Neural cell (in vitro differentiated cells): ENCODE measurements around the gene VPS13C. TPM values are rescaled to one million over a fixed set of nuclear protein-coding genes. Genes with fewer than 3 reads are reported as not detected.

ENCODE experiments used
- H2AFZ ChIP-seq: fragments of 200-600, 300-800 bp; sonication (generic), shearing (Covaris generic); 2 replicates; pipeline ENCODE4 v1.6.0; 2014; ENCODE audit warnings: low read depth, mild to moderate bottlenecking, antibody characterized with exemption, low read length, moderate library complexity
- H3F3A ChIP-seq: fragments of 200-600 bp; shearing (Covaris generic); 2 replicates; pipeline ENCODE4 v1.6.1; 2016; ENCODE audit warnings: mild to moderate bottlenecking, moderate library complexity, mixed read lengths, antibody characterized with exemption, low read length; ENCODE audit not compliant: insufficient read depth, poor library complexity, severe bottlenecking
- H3K27ac ChIP-seq: fragments of 200-600, 300-800 bp; sonication (generic), shearing (Covaris generic); 2 replicates; pipeline ENCODE4 v1.5.1; 2014; ENCODE audit warnings: mild to moderate bottlenecking, low read length, moderate library complexity
- H3K27me3 ChIP-seq: fragments of 300-800, 200-600 bp; sonication (generic), shearing (Covaris generic); 2 replicates; pipeline ENCODE4 v1.6.0; 2014; ENCODE audit warnings: mild to moderate bottlenecking, low read depth, low read length, moderate library complexity; ENCODE audit not compliant: insufficient read depth
- H3K36me3 ChIP-seq: fragments of 300-800, 200-600 bp; sonication (generic), shearing (Covaris generic); 2 replicates; pipeline ENCODE4 v1.5.1; 2014; ENCODE audit warnings: mild to moderate bottlenecking, antibody characterized with exemption, low read length, moderate library complexity; ENCODE audit not compliant: insufficient read depth
- H3K4me2 ChIP-seq: fragments of 300-800, 200-600 bp; sonication (generic), shearing (Covaris generic); 2 replicates; pipeline ENCODE4 v1.6.0; 2014; ENCODE audit warnings: mild to moderate bottlenecking, low read length
- H3K4me3 ChIP-seq: fragments of 300-800, 200-600 bp; sonication (generic), shearing (Covaris generic); 2 replicates; pipeline ENCODE4 v1.5.1; 2014; ENCODE audit warnings: mild to moderate bottlenecking, low read length, moderate library complexity
- H3K79me2 ChIP-seq: fragments of 200-600 bp; shearing (Covaris generic); replicated peaks from 2 replicates; pipeline ENCODE4 v1.6.0; 2014; ENCODE audit warnings: mild to moderate bottlenecking, low read length, moderate library complexity; ENCODE audit not compliant: insufficient read depth
- H3K9ac ChIP-seq: fragments of 300-800, 200-600 bp; sonication (generic), shearing (Covaris generic); 2 replicates; pipeline ENCODE4 v1.6.1; 2016; ENCODE audit warnings: mild to moderate bottlenecking, low read length, mixed read lengths
- H3K9me2 ChIP-seq: fragments of 200-600 bp; shearing (Covaris generic); 2 replicates; pipeline ENCODE4 v1.6.1; 2016; ENCODE audit warnings: mild to moderate bottlenecking, low read length, mixed read lengths; ENCODE audit not compliant: insufficient read depth
- H3K9me3 ChIP-seq: fragments of 200-600, 300-800 bp; sonication (generic), shearing (Covaris generic); 2 replicates; pipeline ENCODE4 v1.6.1; 2016; ENCODE audit warnings: mild to moderate bottlenecking, mixed run types, low read length, moderate library complexity, mixed read lengths
- H4K20me1 ChIP-seq: fragments of 200-600 bp; shearing (Covaris generic); 2 replicates; pipeline ENCODE4 v1.6.1; 2016; ENCODE audit warnings: mild to moderate bottlenecking, mixed run types; ENCODE audit not compliant: insufficient read depth
- EP300 ChIP-seq: fragments of 450-650 bp; conservative IDR thresholded peaks from 2 replicates; pipeline ENCODE4 v1.6.1; 2014; ENCODE audit warnings: antibody characterized with exemption, mild to moderate bottlenecking, moderate library complexity; ENCODE audit not compliant: poor library complexity, severe bottlenecking
- EZH2 ChIP-seq: fragments of 200-600, 300-800 bp; shearing (Covaris generic), sonication (generic); IDR thresholded peaks from 2 replicates; pipeline ENCODE4 v1.6.1; 2014; ENCODE audit warnings: antibody characterized with exemption, low read length, borderline replicate concordance, mild to moderate bottlenecking; ENCODE audit not compliant: insufficient read depth, poor library complexity, severe bottlenecking
- MXI1 ChIP-seq: fragments of 450-650 bp; conservative IDR thresholded peaks from 2 replicates; pipeline ENCODE4 v1.6.1; 2014; ENCODE audit warnings: antibody characterized with exemption, mild to moderate bottlenecking; ENCODE audit not compliant: poor library complexity, severe bottlenecking
- POLR2AphosphoS5 ChIP-seq: IDR thresholded peaks from 2 replicates; pipeline ENCODE4 v1.6.1; 2012
- RAD21 ChIP-seq: fragments of 450-650 bp; conservative IDR thresholded peaks from 2 replicates; pipeline ENCODE4 v1.6.1; 2014; ENCODE audit warnings: antibody characterized with exemption, mild to moderate bottlenecking, moderate library complexity
- SMC3 ChIP-seq: fragments of 450-650 bp; conservative IDR thresholded peaks from 2 replicates; pipeline ENCODE4 v1.6.1; 2014; ENCODE audit warnings: antibody characterized with exemption, mild to moderate bottlenecking, moderate library complexity; ENCODE audit not compliant: poor library complexity
- TAF1 ChIP-seq: IDR thresholded peaks from 2 replicates; pipeline ENCODE4 v1.6.1; 2012; ENCODE audit warnings: low read depth
- polyA plus RNA-seq: library from polyadenylated mRNA; depleted of rRNA; stranded (reverse); fragments of >200 nt; gene quantifications from 2 replicates; pipeline ENCODE4 v1.2.3, GENCODE V29; 2014
- TF ChIP-seq, protein P1 (sequence below): fragments of 450-650 bp; IDR thresholded peaks from 2 replicates; pipeline ENCODE4 v1.5.1; 2014; ENCODE audit warnings: antibody characterized with exemption, mild to moderate bottlenecking, moderate library complexity; ENCODE audit not compliant: poor library complexity, severe bottlenecking
- TF ChIP-seq, protein P2 (sequence below): IDR thresholded peaks from 2 replicates; pipeline ENCODE4 v1.6.1; 2012; ENCODE audit warnings: borderline replicate concordance

Gene VPS13C
- polyA plus RNA-seq, 1 donor from 2014 or later, result 92.6 TPM

DNA sequence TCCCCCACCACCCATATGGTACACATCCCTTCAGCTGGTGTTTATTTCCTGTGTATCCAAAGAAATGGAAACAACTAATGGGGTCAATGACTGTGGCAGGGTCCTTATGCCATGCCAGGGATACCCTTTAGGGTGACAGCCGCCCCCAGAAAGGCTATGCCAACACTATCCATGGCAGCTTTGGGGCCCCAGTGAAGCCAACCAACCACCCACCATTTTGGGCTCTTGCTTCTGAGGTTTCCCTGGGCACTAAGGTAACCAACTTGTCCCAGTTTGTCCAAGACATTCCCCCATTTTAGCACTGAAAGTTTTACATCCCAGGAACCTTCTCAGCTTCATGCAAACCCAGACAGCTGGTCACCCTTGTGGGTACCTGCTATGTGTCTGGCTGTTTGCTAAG, 233.1 kb downstream of the VPS13C start:
- no peaks in the 10 kb centered on the region for H3F3A ChIP-seq
- H3K9ac ChIP-seq, result no peak overlapping the region
- H3K79me2 ChIP-seq, result no peaks in the 10 kb centered on the region
- no peaks in the 10 kb centered on the region for H3K9me3 ChIP-seq
- H3K4me3 ChIP-seq, result no peak overlapping the region
- H3K9me2 ChIP-seq, result no peaks in the 10 kb centered on the region
- no peaks in the 10 kb centered on the region for H3K36me3 ChIP-seq
- no peaks in the 10 kb centered on the region for H4K20me1 ChIP-seq
- no peak overlapping the region for H3K27ac ChIP-seq
- H3K4me2 ChIP-seq, result no peak overlapping the region
- TF ChIP-seq, protein P1, sequence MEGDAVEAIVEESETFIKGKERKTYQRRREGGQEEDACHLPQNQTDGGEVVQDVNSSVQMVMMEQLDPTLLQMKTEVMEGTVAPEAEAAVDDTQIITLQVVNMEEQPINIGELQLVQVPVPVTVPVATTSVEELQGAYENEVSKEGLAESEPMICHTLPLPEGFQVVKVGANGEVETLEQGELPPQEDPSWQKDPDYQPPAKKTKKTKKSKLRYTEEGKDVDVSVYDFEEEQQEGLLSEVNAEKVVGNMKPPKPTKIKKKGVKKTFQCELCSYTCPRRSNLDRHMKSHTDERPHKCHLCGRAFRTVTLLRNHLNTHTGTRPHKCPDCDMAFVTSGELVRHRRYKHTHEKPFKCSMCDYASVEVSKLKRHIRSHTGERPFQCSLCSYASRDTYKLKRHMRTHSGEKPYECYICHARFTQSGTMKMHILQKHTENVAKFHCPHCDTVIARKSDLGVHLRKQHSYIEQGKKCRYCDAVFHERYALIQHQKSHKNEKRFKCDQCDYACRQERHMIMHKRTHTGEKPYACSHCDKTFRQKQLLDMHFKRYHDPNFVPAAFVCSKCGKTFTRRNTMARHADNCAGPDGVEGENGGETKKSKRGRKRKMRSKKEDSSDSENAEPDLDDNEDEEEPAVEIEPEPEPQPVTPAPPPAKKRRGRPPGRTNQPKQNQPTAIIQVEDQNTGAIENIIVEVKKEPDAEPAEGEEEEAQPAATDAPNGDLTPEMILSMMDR, result no peak
- no peak for TF ChIP-seq EZH2
- no peak for TF ChIP-seq SMC3
- no peak for TF ChIP-seq MXI1
- TF ChIP-seq, protein P2, sequence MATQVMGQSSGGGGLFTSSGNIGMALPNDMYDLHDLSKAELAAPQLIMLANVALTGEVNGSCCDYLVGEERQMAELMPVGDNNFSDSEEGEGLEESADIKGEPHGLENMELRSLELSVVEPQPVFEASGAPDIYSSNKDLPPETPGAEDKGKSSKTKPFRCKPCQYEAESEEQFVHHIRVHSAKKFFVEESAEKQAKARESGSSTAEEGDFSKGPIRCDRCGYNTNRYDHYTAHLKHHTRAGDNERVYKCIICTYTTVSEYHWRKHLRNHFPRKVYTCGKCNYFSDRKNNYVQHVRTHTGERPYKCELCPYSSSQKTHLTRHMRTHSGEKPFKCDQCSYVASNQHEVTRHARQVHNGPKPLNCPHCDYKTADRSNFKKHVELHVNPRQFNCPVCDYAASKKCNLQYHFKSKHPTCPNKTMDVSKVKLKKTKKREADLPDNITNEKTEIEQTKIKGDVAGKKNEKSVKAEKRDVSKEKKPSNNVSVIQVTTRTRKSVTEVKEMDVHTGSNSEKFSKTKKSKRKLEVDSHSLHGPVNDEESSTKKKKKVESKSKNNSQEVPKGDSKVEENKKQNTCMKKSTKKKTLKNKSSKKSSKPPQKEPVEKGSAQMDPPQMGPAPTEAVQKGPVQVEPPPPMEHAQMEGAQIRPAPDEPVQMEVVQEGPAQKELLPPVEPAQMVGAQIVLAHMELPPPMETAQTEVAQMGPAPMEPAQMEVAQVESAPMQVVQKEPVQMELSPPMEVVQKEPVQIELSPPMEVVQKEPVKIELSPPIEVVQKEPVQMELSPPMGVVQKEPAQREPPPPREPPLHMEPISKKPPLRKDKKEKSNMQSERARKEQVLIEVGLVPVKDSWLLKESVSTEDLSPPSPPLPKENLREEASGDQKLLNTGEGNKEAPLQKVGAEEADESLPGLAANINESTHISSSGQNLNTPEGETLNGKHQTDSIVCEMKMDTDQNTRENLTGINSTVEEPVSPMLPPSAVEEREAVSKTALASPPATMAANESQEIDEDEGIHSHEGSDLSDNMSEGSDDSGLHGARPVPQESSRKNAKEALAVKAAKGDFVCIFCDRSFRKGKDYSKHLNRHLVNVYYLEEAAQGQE, result no peak
- TF ChIP-seq EP300, result no peak
- no peak for TF ChIP-seq TAF1
- no peak for TF ChIP-seq RAD21
- no peak for TF ChIP-seq POLR2AphosphoS5
- no peaks in the 10 kb centered on the region for H3K27me3 ChIP-seq
- no peak overlapping the region for H2AFZ ChIP-seq

DNA sequence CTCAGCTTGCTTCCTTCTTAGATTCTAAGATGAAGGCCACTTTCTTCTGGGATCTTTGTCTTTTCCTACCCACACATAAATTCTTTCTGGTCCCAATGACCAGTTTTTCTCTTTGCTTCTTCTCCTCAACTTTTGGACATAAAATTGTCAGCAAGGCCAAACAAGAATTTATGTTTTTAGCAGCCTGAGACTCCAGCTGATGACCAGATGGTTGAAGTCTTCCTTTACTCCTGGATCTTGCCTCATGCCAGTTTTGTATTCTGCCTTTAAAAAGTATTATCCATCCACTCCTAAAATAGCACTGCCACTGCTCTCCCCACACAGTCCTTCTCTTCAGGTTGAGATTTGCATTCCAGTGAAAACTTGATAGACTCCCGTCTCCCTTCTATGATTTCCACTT, 236.0 kb downstream of the VPS13C start:
- Histone ChIP-seq H3K79me2 (no peaks in the 10 kb centered on the region), H3K27ac (no peak overlapping the region), H3K9me2 (no peaks in the 10 kb centered on the region), H3K27me3 (no peaks in the 10 kb centered on the region), H3F3A (no peaks in the 10 kb centered on the region), H3K4me2 (no peak overlapping the region), H3K4me3 (no peak overlapping the region), H4K20me1 (no peaks in the 10 kb centered on the region), H3K9ac (no peak overlapping the region), H2AFZ (no peak overlapping the region), H3K36me3 (no peaks in the 10 kb centered on the region), H3K9me3 (no peaks in the 10 kb centered on the region)
- TF ChIP-seq, protein P2, result no peak
- TF ChIP-seq MXI1 (no peak), POLR2AphosphoS5 (no peak), RAD21 (no peak), EP300 (no peak)
- TF ChIP-seq, protein P1, result no peak
